ENCODE data around the gene OLIG2.

GRCh38 chr21:33040215-33040614, 14.5 kb downstream of the OLIG2 start:
- no peak for TF ChIP-seq CTCF (IDR thresholded peaks at IDR 0.05)
- TF ChIP-seq POLR2A (IDR thresholded peaks at IDR 0.05; ENCODE audit: low read depth): no peak
- no peak for TF ChIP-seq POLR2AphosphoS5 (IDR thresholded peaks at IDR 0.05)
- no peak for TF ChIP-seq EP300 (IDR thresholded peaks at IDR 0.05)
